ENCODE data around the gene VCAN.

The VCAN gene

GRCh38 chr5:83498585-83498984, 27.0 kb downstream of the VCAN start:
- DNase-seq: no peak

GRCh38 chr5:83503662-83504061, 32.1 kb downstream of the VCAN start:
- DNase-seq: no peak

- DNase-seq: no peak
These were observed 35.9 kb downstream of the VCAN start for GRCh38 chr5:83507431-83507830.

GRCh38 chr5:83509540-83509939, 38.0 kb downstream of the VCAN start:
- no peak for DNase-seq

GRCh38 chr5:83510260-83510659, 38.7 kb downstream of the VCAN start:
- DNase-seq: no peak

- DNase-seq: no peak
These were observed 40.7 kb downstream of the VCAN start for GRCh38 chr5:83512061-83512745.

GRCh38 chr5:83513081-83513480, 41.5 kb downstream of the VCAN start:
- DNase-seq: no peak

GRCh38 chr5:83513491-83513890, 41.9 kb downstream of the VCAN start:
- DNase-seq: no peak

GRCh38 chr5:83516377-83516776, 44.8 kb downstream of the VCAN start:
- DNase-seq: no peak

- no peak for DNase-seq
These were observed 45.6 kb downstream of the VCAN start for GRCh38 chr5:83517072-83517687.

GRCh38 chr5:83517688-83518085, 46.1 kb downstream of the VCAN start:
- no peak for DNase-seq

GRCh38 chr5:83518319-83519061, 46.9 kb downstream of the VCAN start:
- no peak for DNase-seq

GRCh38 chr5:83522446-83522845, 50.9 kb downstream of the VCAN start:
- no peak for DNase-seq

GRCh38 chr5:83523929-83524328, 52.4 kb downstream of the VCAN start:
- DNase-seq: no peak

GRCh38 chr5:83524345-83524744, 52.8 kb downstream of the VCAN start:
- no peak for DNase-seq

GRCh38 chr5:83524991-83525390, 53.4 kb downstream of the VCAN start:
- no peak for DNase-seq

GRCh38 chr5:83526289-83526688, 54.7 kb downstream of the VCAN start:
- DNase-seq: no peak

GRCh38 chr5:83527221-83527620, 55.7 kb downstream of the VCAN start:
- DNase-seq: no peak

GRCh38 chr5:83527722-83528438, 56.3 kb downstream of the VCAN start:
- DNase-seq: no peak

GRCh38 chr5:83528439-83528769, 56.9 kb downstream of the VCAN start:
- DNase-seq: no peak

- DNase-seq: no peak
These were observed 58.6 kb downstream of the VCAN start for GRCh38 chr5:83530193-83530592.

GRCh38 chr5:83531661-83532060, 60.1 kb downstream of the VCAN start:
- no peak for DNase-seq

- no peak for DNase-seq
These were observed 67.4 kb downstream of the VCAN start for GRCh38 chr5:83538786-83539462.

All from DMS79 (cell line).